K562 (cell line): ENCODE data around the gene NCOA1. TPM values are rescaled to one million over a fixed set of nuclear protein-coding genes. Genes with fewer than 3 reads are reported as not detected.

Experiments used
- BRD4 ChIP-seq: fragments of 200-600 bp; sonication (generic); IDR thresholded peaks from 2 replicates; pipeline ENCODE4 v1.6.1; 2017; ENCODE audit warnings: inconsistent platforms
- CC2D1A ChIP-seq: fragments of 450-650 bp; IDR thresholded peaks from 2 replicates; pipeline ENCODE4 v1.6.1; 2017; ENCODE audit warnings: mild to moderate bottlenecking
- CXXC5 ChIP-seq: fragments of 250-450 bp; sonication (Bioruptor Pico); IDR thresholded peaks from 2 replicates; pipeline ENCODE4 v1.8.0; 2022; ENCODE audit warnings: inconsistent platforms, mild to moderate bottlenecking, moderate library complexity
- E2F5 ChIP-seq: sonication (generic); formaldehyde crosslinking; IDR thresholded peaks from 2 replicates; pipeline ENCODE4 v1.8.0; 2022; ENCODE audit warnings: mild to moderate bottlenecking, missing genetic modification reagents
- E2F8 ChIP-seq: fragments of 450-650 bp; IDR thresholded peaks from 2 replicates; pipeline ENCODE4 v1.7.1; 2018; ENCODE audit warnings: mild to moderate bottlenecking, low read depth; ENCODE audit not compliant: partially characterized antibody
- FOXM1 ChIP-seq, 2 experiments: fragments of 450-650 bp in 1 of 2; sonication (generic) in 1 of 2; formaldehyde crosslinking in 1 of 2; IDR thresholded peaks; 2 replicates each; pipeline versions ENCODE4 v1.6.1 to v1.9.0; 2017 to 2022; ENCODE audit warnings: low read depth in 2 of 2, mild to moderate bottlenecking in 2 of 2, missing genetic modification reagents in 1 of 2, moderate library complexity in 1 of 2
- FUS ChIP-seq: fragments of 200-400 bp; formaldehyde crosslinking; optimal IDR thresholded peaks from 2 replicates; pipeline ENCODE3; 2017; ENCODE audit warnings: low read depth, low read length
- GTF2A2 ChIP-seq: IDR thresholded peaks from 2 replicates; pipeline ENCODE4 v1.6.1; 2016; ENCODE audit warnings: mild to moderate bottlenecking, missing genetic modification characterization, missing compliant biosample characterization
- HNRNPH1 ChIP-seq: fragments of 200-400 bp; formaldehyde crosslinking; optimal IDR thresholded peaks from 2 replicates; pipeline ENCODE3; 2017; ENCODE audit warnings: low read depth, mild to moderate bottlenecking, low read length, moderate library complexity
- LARP7 ChIP-seq: fragments of 450-650 bp; IDR thresholded peaks from 2 replicates; pipeline ENCODE4 v1.6.1; 2016
- MAX ChIP-seq: sonication (generic); formaldehyde crosslinking; IDR thresholded peaks from 2 replicates; pipeline ENCODE4 v1.9.0; 2022; ENCODE audit warnings: mild to moderate bottlenecking, missing genetic modification reagents
- PPARD ChIP-seq: fragments of 250-450 bp; sonication (Bioruptor Pico); IDR thresholded peaks from 2 replicates; pipeline ENCODE4 v1.8.0; 2022; ENCODE audit warnings: inconsistent platforms, mild to moderate bottlenecking, moderate library complexity
- RBM15 ChIP-seq: fragments of 200-400 bp; formaldehyde crosslinking; IDR thresholded peaks from 2 replicates; pipeline ENCODE4 v1.6.1; 2018; ENCODE audit warnings: mild to moderate bottlenecking, low read length, moderate library complexity; ENCODE audit not compliant: insufficient read depth
- SLC30A9 ChIP-seq: fragments of 250-450 bp; sonication (Bioruptor Pico); IDR thresholded peaks from 2 replicates; pipeline ENCODE4 v1.8.0; 2022; ENCODE audit warnings: mild to moderate bottlenecking, moderate library complexity
- SMAD2 ChIP-seq: fragments of 150-350 bp; IDR thresholded peaks from 2 replicates; pipeline ENCODE4 v1.6.1; 2014; ENCODE audit warnings: low read depth, mild to moderate bottlenecking, low read length
- SNAPC5 ChIP-seq: fragments of 250-450 bp; sonication (Bioruptor Pico); IDR thresholded peaks from 2 replicates; pipeline ENCODE4 v1.8.0; 2021; ENCODE audit warnings: moderate library complexity, mild to moderate bottlenecking, inconsistent platforms
- TAF15 ChIP-seq: fragments of 200-400 bp; formaldehyde crosslinking; IDR thresholded peaks from 2 replicates; pipeline ENCODE4 v1.6.1; 2017; ENCODE audit warnings: mild to moderate bottlenecking, low read depth, low read length, moderate library complexity
- TCF7 ChIP-seq: sonication (generic); IDR thresholded peaks from 2 replicates; pipeline ENCODE4 v1.6.1; 2016; ENCODE audit warnings: antibody characterized with exemption, borderline replicate concordance
- TCF7L2 ChIP-seq: fragments of 150-350 bp; IDR thresholded peaks from 2 replicates; pipeline ENCODE4 v1.6.1; 2016; ENCODE audit warnings: low read depth, mild to moderate bottlenecking, low read length, moderate library complexity
- TEAD1 ChIP-seq, 2 experiments: fragments of 450-650 bp in 1 of 2; sonication (generic) in 1 of 2; formaldehyde crosslinking; IDR thresholded peaks; 2 replicates each; pipeline versions ENCODE4 v1.4.0 to v1.8.0; 2020 to 2022; ENCODE audit warnings: mild to moderate bottlenecking in 2 of 2, missing genetic modification reagents in 1 of 2
- UBTF ChIP-seq, 2 experiments: IDR thresholded peaks; 2 replicates each; pipeline ENCODE4 v1.6.1; 2012; ENCODE audit warnings: improper control_type of control experiment in 2 of 2, low read depth in 2 of 2, low read length in 2 of 2, borderline replicate concordance in 1 of 2
- XRCC3 ChIP-seq: fragments of 450-650 bp; IDR thresholded peaks from 2 replicates; pipeline ENCODE4 v1.6.1; 2017; ENCODE audit warnings: mild to moderate bottlenecking, moderate library complexity
- ZNF696 ChIP-seq: fragments of 250-450 bp; sonication (Bioruptor Pico); conservative IDR thresholded peaks from 2 replicates; pipeline ENCODE4 v1.4.0; 2020; ENCODE audit warnings: mild to moderate bottlenecking, moderate library complexity
- polyA plus RNA-seq, 8 experiments: library from polyadenylated mRNA; depleted of rRNA in 4 of 8; stranded (reverse) in 5 of 8; unstranded in 3 of 8; fragments of >200 nt; fragmentation: Nextera tagmentation in 2 of 8; fragmentation: Illumina TruSeq in 1 of 8; extraction: Ambion mirVana in 2 of 8; extraction: Trizol in 1 of 8; gene quantifications; 2 replicates each; pipeline versions ENCODE4 v1.2.1 to v1.2.3, GENCODE V29; 2011 to 2014; ENCODE audit warnings: inconsistent platforms in 1 of 8, missing spikeins in 1 of 8
- total RNA-seq, 7 experiments: library from RNA; depleted of rRNA in 6 of 7; stranded (reverse); fragments of >200 nt in 6 of 7; fragmentation: Illumina TruSeq in 2 of 7; extraction: Trizol in 2 of 7; gene quantifications; 2 replicates each; pipeline versions ENCODE4 v1.2.1 to v1.2.3, GENCODE V29; 2011 to 2021; ENCODE audit warnings: low replicate concordance in 1 of 7

Gene NCOA1
- total and polyA plus RNA-seq, 9 of the 15 experiments (the other 6 are each of a cell fraction or from before 2014, with no cell fraction given) = 4.9 to 25.7 (median 17.0) TPM

- TF ChIP-seq GTF2A2 (tag) (no peak), CC2D1A (no peak), MAX (CRISPR knock-in tag) (no peak), SMAD2 (no peak), FUS (no peak), E2F5 (CRISPR knock-in tag) (no peak), LARP7 (no peak), PPARD (CRISPR knock-in tag) (no peak), BRD4 (no peak), SNAPC5 (CRISPR knock-in tag) (no peak), TAF15 (no peak), FOXM1 (IDR thresholded peaks at IDR 0.05; ENCODE audit: low read depth) (no peak), FOXM1 (CRISPR knock-in tag; IDR thresholded peaks at IDR 0.05; ENCODE audit: low read depth) (no peak), XRCC3 (no peak), TEAD1 (CRISPR knock-in tag; IDR thresholded peaks at IDR 0.05) (no peak), TCF7 (no peak), CXXC5 (CRISPR knock-in tag) (no peak), HNRNPH1 (no peak), E2F8 (no peak), ZNF696 (CRISPR knock-in tag) (no peak), RBM15 (no peak), UBTF (IDR thresholded peaks at IDR 0.05; ENCODE audit: borderline replicate concordance in 1 of 2, low read depth in 2 of 2, low read length in 2 of 2) (no peak), SLC30A9 (CRISPR knock-in tag) (no peak), TCF7L2 (no peak)
These were observed 75.2 kb downstream of the NCOA1 start (continued) for GRCh38 chr2:24566209-24566608.
